ENCODE data around the gene SOSTDC1.

The SOSTDC1 gene

DNA sequence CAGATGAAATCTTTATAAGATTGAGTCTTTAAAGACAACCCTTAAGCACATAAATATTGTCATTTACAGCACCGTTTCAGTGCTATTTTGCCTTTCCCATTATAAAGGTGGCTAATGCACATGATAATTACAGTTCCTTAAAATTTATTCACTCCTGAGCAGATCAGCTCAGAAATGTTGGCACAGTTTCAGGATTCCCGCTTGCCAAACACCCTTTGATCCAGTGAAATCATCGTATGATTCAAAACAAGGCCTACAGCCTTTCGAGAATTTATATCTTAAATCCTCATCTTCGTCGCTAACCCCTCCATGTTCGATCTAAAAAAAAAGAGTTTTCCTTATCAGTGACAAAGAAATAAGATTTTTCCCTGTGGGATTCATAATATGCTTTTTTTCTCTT, 14.1 kb upstream of the SOSTDC1 start:
- Histone ChIP-seq H3K27ac (ENCODE audit: low read length) (no peak overlapping the region), H2AFZ (ENCODE audit: low read length) (no peak overlapping the region), H3K4me3 (ENCODE audit: low read length) (no peak overlapping the region), H3K4me2 (ENCODE audit: low read depth, low read length) (no peak overlapping the region), H3K9me3 (replicated peaks; ENCODE audit: insufficient read depth, low read length) (no peaks in the 10 kb centered on the region), H3K9ac (ENCODE audit: low read length) (no peak overlapping the region), H3K9me2 (replicated peaks; ENCODE audit: insufficient read depth, low read length) (no peaks in the 10 kb centered on the region), H4K20me1 (ENCODE audit: insufficient read depth, low read length) (no peaks in the 10 kb centered on the region), H3K27me3 (replicated peaks; ENCODE audit: insufficient read depth, low read length) (no peaks in the 10 kb centered on the region), H3K4me1 (ENCODE audit: low read length) (no peaks in the 10 kb centered on the region), H3K79me2 (ENCODE audit: low read length) (no peaks in the 10 kb centered on the region), H3K36me3 (replicated peaks; ENCODE audit: insufficient read depth, low read length) (no peaks in the 10 kb centered on the region), H3F3A (ENCODE audit: insufficient read depth, low read length) (no peaks in the 10 kb centered on the region)
- TF ChIP-seq EZH2phosphoT487 (IDR thresholded peaks at IDR 0.05; ENCODE audit: low read length) (no peak), CTCF (IDR thresholded peaks at IDR 0.05; ENCODE audit: low read length) (no peak), EZH2 (optimal IDR thresholded peaks at IDR 0.05; ENCODE audit: low read depth, low read length) (no peak)
- DNase-seq = no peak

GRCh38 chr7:16479161-16479560, 13.6 kb upstream of the SOSTDC1 start:
- no peaks in the 10 kb centered on the region for H3K4me1 ChIP-seq (ENCODE audit: low read length)
- H3K9ac ChIP-seq (ENCODE audit: low read length) = no peak overlapping the region
- no peak for DNase-seq
- no peaks in the 10 kb centered on the region for H3K9me2 ChIP-seq (replicated peaks; ENCODE audit: insufficient read depth, low read length)
- H3K4me2 ChIP-seq (ENCODE audit: low read depth, low read length) = no peak overlapping the region
- no peaks in the 10 kb centered on the region for H3K79me2 ChIP-seq (ENCODE audit: low read length)
- no peaks in the 10 kb centered on the region for H3K27me3 ChIP-seq (replicated peaks; ENCODE audit: insufficient read depth, low read length)
- H4K20me1 ChIP-seq (ENCODE audit: insufficient read depth, low read length) = no peaks in the 10 kb centered on the region
- H3K27ac ChIP-seq (ENCODE audit: low read length) = no peak overlapping the region
- no peak overlapping the region for H3K4me3 ChIP-seq (ENCODE audit: low read length)
- TF ChIP-seq CTCF (IDR thresholded peaks at IDR 0.05; ENCODE audit: low read length) (no peak), EZH2phosphoT487 (IDR thresholded peaks at IDR 0.05; ENCODE audit: low read length) (no peak), EZH2 (optimal IDR thresholded peaks at IDR 0.05; ENCODE audit: low read depth, low read length) (no peak)
- H3K36me3 ChIP-seq (replicated peaks; ENCODE audit: insufficient read depth, low read length) = no peaks in the 10 kb centered on the region
- H2AFZ ChIP-seq (ENCODE audit: low read length) = no peak overlapping the region
- no peaks in the 10 kb centered on the region for H3K9me3 ChIP-seq (replicated peaks; ENCODE audit: insufficient read depth, low read length)
- H3F3A ChIP-seq (ENCODE audit: insufficient read depth, low read length) = no peaks in the 10 kb centered on the region

DNA sequence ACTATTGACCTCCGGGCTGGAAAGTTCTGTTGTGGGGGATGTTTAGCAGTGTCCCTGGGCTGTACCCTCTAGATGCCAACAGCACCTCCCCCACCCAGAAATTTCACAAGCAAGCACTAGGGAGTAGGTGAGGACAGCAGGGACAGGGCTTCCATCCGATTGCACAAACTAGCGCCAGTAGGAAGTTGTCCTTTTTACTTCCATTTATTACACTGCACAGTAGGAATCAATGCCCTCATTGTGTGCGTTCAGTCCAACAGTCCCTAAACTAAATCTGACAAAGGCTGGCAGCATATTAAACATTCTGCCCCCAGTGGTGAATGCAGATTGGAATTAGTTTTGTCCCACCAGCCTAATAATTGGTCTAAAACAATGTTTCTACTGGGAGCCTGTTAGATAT, 6.4 kb upstream of the SOSTDC1 start:
- Histone ChIP-seq H3K4me3 (ENCODE audit: low read length) (no peak overlapping the region), H3K36me3 (replicated peaks; ENCODE audit: insufficient read depth, low read length) (no peaks in the 10 kb centered on the region), H3K79me2 (ENCODE audit: low read length) (no peaks in the 10 kb centered on the region), H3K9me3 (replicated peaks; ENCODE audit: insufficient read depth, low read length) (no peaks in the 10 kb centered on the region), H3K9ac (ENCODE audit: low read length) (no peak overlapping the region), H4K20me1 (ENCODE audit: insufficient read depth, low read length) (no peaks in the 10 kb centered on the region), H3K27ac (ENCODE audit: low read length) (no peak overlapping the region), H3K9me2 (replicated peaks; ENCODE audit: insufficient read depth, low read length) (no peaks in the 10 kb centered on the region), H2AFZ (ENCODE audit: low read length) (no peak overlapping the region), H3K4me1 (ENCODE audit: low read length) (no peaks in the 10 kb centered on the region), H3K27me3 (replicated peaks; ENCODE audit: insufficient read depth, low read length) (no peaks in the 10 kb centered on the region), H3F3A (ENCODE audit: insufficient read depth, low read length) (no peaks in the 10 kb centered on the region), H3K4me2 (ENCODE audit: low read depth, low read length) (no peak overlapping the region)
- TF ChIP-seq EZH2phosphoT487 (IDR thresholded peaks at IDR 0.05; ENCODE audit: low read length) = no peak
- no peak for TF ChIP-seq EZH2 (optimal IDR thresholded peaks at IDR 0.05; ENCODE audit: low read depth, low read length)
- no peak for TF ChIP-seq CTCF (IDR thresholded peaks at IDR 0.05; ENCODE audit: low read length)
- no peak for DNase-seq
